ENCODE data around the gene ACY1. TPM values are rescaled to one million over a fixed set of nuclear protein-coding genes. Genes with fewer than 3 reads are reported as not detected.

Gene ACY1
- polyA plus RNA-seq, 1 donor (not counting 4 experiments of a cell fraction or from before 2014, with no cell fraction given), result 71.8 TPM

DNA sequence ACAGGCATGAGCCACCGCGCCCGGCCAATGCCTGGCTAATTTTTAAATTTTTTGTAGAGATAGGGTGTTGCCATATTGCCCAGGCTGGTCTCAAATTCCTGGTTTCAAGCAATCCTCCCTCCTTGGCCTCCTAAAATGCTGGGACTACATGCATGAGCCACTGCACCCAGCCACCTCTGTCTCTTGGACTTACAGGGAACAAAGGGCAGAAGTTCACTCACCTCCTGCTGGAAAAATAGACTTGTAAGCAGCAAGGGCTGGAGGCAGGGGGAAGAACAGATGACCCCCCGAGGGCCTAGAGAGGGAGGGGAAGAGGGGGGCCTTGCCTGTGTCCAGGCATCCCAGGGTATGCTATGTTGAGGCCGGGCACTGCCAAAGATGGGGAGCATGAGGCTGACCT, 50.9 kb downstream of the ACY1 start:
- dilution Hi-C loops (cut with MboI; ENCODE audit: extremely low pct_ligation_motif_present, low sequenced_read_pairs), result no loop called here
- no peak overlapping the region for H3K9ac ChIP-seq (ENCODE audit: control insufficient read depth, extremely low read depth, insufficient read depth, low read length)
- TF ChIP-seq, protein P1, sequence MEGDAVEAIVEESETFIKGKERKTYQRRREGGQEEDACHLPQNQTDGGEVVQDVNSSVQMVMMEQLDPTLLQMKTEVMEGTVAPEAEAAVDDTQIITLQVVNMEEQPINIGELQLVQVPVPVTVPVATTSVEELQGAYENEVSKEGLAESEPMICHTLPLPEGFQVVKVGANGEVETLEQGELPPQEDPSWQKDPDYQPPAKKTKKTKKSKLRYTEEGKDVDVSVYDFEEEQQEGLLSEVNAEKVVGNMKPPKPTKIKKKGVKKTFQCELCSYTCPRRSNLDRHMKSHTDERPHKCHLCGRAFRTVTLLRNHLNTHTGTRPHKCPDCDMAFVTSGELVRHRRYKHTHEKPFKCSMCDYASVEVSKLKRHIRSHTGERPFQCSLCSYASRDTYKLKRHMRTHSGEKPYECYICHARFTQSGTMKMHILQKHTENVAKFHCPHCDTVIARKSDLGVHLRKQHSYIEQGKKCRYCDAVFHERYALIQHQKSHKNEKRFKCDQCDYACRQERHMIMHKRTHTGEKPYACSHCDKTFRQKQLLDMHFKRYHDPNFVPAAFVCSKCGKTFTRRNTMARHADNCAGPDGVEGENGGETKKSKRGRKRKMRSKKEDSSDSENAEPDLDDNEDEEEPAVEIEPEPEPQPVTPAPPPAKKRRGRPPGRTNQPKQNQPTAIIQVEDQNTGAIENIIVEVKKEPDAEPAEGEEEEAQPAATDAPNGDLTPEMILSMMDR (optimal IDR thresholded peaks at IDR 0.05 in 1 of 3, IDR thresholded peaks at IDR 0.05 in 1 of 3, conservative IDR thresholded peaks at IDR 0.05 in 1 of 3; ENCODE audit: extremely low read depth in 1 of 3, insufficient read depth in 2 of 3, low read length in 3 of 3), result no peak
- TF ChIP-seq EZH2 (IDR thresholded peaks at IDR 0.05; ENCODE audit: low read length), result no peak
- H3K4me2 ChIP-seq (ENCODE audit: control insufficient read depth, extremely low read depth, insufficient read depth, low read depth, low read length), result no peak overlapping the region
- no peaks in the 10 kb centered on the region for H3K79me2 ChIP-seq (ENCODE audit: control insufficient read depth, insufficient read depth, low read length)
- H3K36me3 ChIP-seq (ENCODE audit: control insufficient read depth in 2 of 2, extremely low read depth in 1 of 2, insufficient read depth in 2 of 2, low read length in 2 of 2), result no peaks in the 10 kb centered on the region
- H3K9me1 ChIP-seq (ENCODE audit: control insufficient read depth, extremely low read depth, insufficient read depth, low read length), result no peaks in the 10 kb centered on the region
- no peak overlapping the region for H3K4me3 ChIP-seq (ENCODE audit: control insufficient read depth in 2 of 3, extremely low read depth in 1 of 3, insufficient read depth in 2 of 3, low read depth in 1 of 3, low read length in 3 of 3)
- H3K9me3 ChIP-seq (ENCODE audit: control insufficient read depth, low read depth, low read length), result peaks cover 3% of the 10 kb centered on the region
- H3K4me1 ChIP-seq (ENCODE audit: control insufficient read depth, extremely low read depth, insufficient read depth, low read length), result peaks cover 51% of the 10 kb centered on the region
- H4K20me1 ChIP-seq (ENCODE audit: control insufficient read depth, extremely low read depth, insufficient read depth, low read length), result no peaks in the 10 kb centered on the region
- H3K27ac ChIP-seq (ENCODE audit: control insufficient read depth, insufficient read depth, low read length), result no peak overlapping the region
- H2AFZ ChIP-seq (ENCODE audit: control insufficient read depth, low read length), result no peak overlapping the region
- DNase-seq (ENCODE audit: low read depth, low spot score), result no peak
- no peaks in the 10 kb centered on the region for H3K27me3 ChIP-seq (ENCODE audit: control insufficient read depth, extremely low read depth, insufficient read depth, low read length)
- FAIRE-seq, result no peak

GRCh38 chr3:52034651-52035050, 51.3 kb downstream of the ACY1 start:
- dilution Hi-C loops (cut with MboI; ENCODE audit: extremely low pct_ligation_motif_present, low sequenced_read_pairs), result no loop called here

More at GRCh38 chr3:52034651-52035050, 51.3 kb downstream of the ACY1 start:
- DNase-seq (ENCODE audit: low read depth, low spot score), result no peak
- Histone ChIP-seq H3K4me2 (ENCODE audit: control insufficient read depth, extremely low read depth, insufficient read depth, low read depth, low read length) (no peak overlapping the region), H3K9me3 (ENCODE audit: control insufficient read depth, low read depth, low read length) (peaks cover 3% of the 10 kb centered on the region), H3K79me2 (ENCODE audit: control insufficient read depth, insufficient read depth, low read length) (no peaks in the 10 kb centered on the region), H3K9ac (ENCODE audit: control insufficient read depth, extremely low read depth, insufficient read depth, low read length) (no peak overlapping the region), H3K4me1 (ENCODE audit: control insufficient read depth, extremely low read depth, insufficient read depth, low read length) (peaks cover 47% of the 10 kb centered on the region), H3K27me3 (ENCODE audit: control insufficient read depth, extremely low read depth, insufficient read depth, low read length) (no peaks in the 10 kb centered on the region), H3K9me1 (ENCODE audit: control insufficient read depth, extremely low read depth, insufficient read depth, low read length) (no peaks in the 10 kb centered on the region), H2AFZ (ENCODE audit: control insufficient read depth, low read length) (no peak overlapping the region), H3K4me3 (ENCODE audit: control insufficient read depth in 2 of 3, extremely low read depth in 1 of 3, insufficient read depth in 2 of 3, low read depth in 1 of 3, low read length in 3 of 3) (no peak overlapping the region), H4K20me1 (ENCODE audit: control insufficient read depth, extremely low read depth, insufficient read depth, low read length) (no peaks in the 10 kb centered on the region), H3K27ac (ENCODE audit: control insufficient read depth, insufficient read depth, low read length) (no peak overlapping the region), H3K36me3 (ENCODE audit: control insufficient read depth in 2 of 2, extremely low read depth in 1 of 2, insufficient read depth in 2 of 2, low read length in 2 of 2) (no peaks in the 10 kb centered on the region)
- no peak for FAIRE-seq
- no peak for TF ChIP-seq EZH2 (IDR thresholded peaks at IDR 0.05; ENCODE audit: low read length)
- TF ChIP-seq, protein P1 (optimal IDR thresholded peaks at IDR 0.05 in 1 of 3, IDR thresholded peaks at IDR 0.05 in 1 of 3, conservative IDR thresholded peaks at IDR 0.05 in 1 of 3; ENCODE audit: extremely low read depth in 1 of 3, insufficient read depth in 2 of 3, low read length in 3 of 3), result no peak
